Transverse colon (tissue), 4 donors: ENCODE measurements around the gene TICAM2.

ENCODE experiments used
- CTCF ChIP-seq, 5 experiments: fragments of 200-600 bp in 3 of 5; fragments of 450-650 bp in 2 of 5; sonication (generic) in 3 of 5; IDR thresholded peaks; 1 replicate in 2 of 5; 2 replicates in 3 of 5; pipeline ENCODE4 v1.5.1; 2016 to 2017; ENCODE audit warnings: antibody characterized with exemption in 5 of 5, inconsistent platforms in 3 of 5, mild to moderate bottlenecking in 2 of 5, moderate library complexity in 1 of 5
- EP300 ChIP-seq: sonication (generic); formaldehyde crosslinking; IDR thresholded peaks from one replicate; pipeline ENCODE4 v1.6.1; 2017; ENCODE audit warnings: antibody characterized with exemption, low read depth
- POLR2AphosphoS5 ChIP-seq, 3 donors: sonication (generic); formaldehyde crosslinking; IDR thresholded peaks; one replicate each; pipeline ENCODE4 v1.6.1; 2016; ENCODE audit warnings: antibody characterized with exemption in 3 of 3

- TF ChIP-seq CTCF (IDR thresholded peaks at IDR 0.05), result no peak
- no peak for TF ChIP-seq POLR2AphosphoS5 (IDR thresholded peaks at IDR 0.05)
- TF ChIP-seq EP300, result no peak
Measured at GRCh38 chr5:115542086-115542485, 60.2 kb downstream of the TICAM2 start.
